ENCODE measurements around the gene TMPRSS3.
A peak's percentile ranks its signal among the peaks of the same experiment; 100 is the strongest.

The TMPRSS3 gene

GRCh38 chr21:42367367-42368165 is 28.3 kb downstream of the TMPRSS3 start:
- no peak for DNase-seq

- no peak for DNase-seq
These were observed 29.4 kb downstream of the TMPRSS3 start, which contains the start of gene TFF1 for GRCh38 chr21:42366292-42367010. TSS of gene TFF1 (minus strand) at chr21:42366535. CDS start at chr21:42366495, 40 bp downstream.

GRCh38 chr21:42365770-42366169 is 30.1 kb downstream of the TMPRSS3 start:
- DNase-seq: no peak

GRCh38 chr21:42364304-42364865 is 31.5 kb downstream of the TMPRSS3 start:
- no peak for DNase-seq

- no peak for DNase-seq
These were observed 32.5 kb downstream of the TMPRSS3 start for GRCh38 chr21:42363312-42363711.

GRCh38 chr21:42362700-42363099 is 33.2 kb downstream of the TMPRSS3 start:
- no peak for DNase-seq

GRCh38 chr21:42362198-42362597 is 33.7 kb downstream of the TMPRSS3 start:
- DNase-seq: no peak

- no peak for DNase-seq
These were observed 34.6 kb downstream of the TMPRSS3 start for GRCh38 chr21:42361286-42361685.

- DNase-seq: no peak
These were observed 35.5 kb downstream of the TMPRSS3 start for GRCh38 chr21:42360317-42360716.

GRCh38 chr21:42358937-42359336 is 36.9 kb downstream of the TMPRSS3 start:
- DNase-seq: no peak

GRCh38 chr21:42358261-42358660 is 37.6 kb downstream of the TMPRSS3 start:
- no peak for DNase-seq

GRCh38 chr21:42357307-42357706 is 38.5 kb downstream of the TMPRSS3 start:
- no peak for DNase-seq

GRCh38 chr21:42356650-42357049 is 39.2 kb downstream of the TMPRSS3 start:
- no peak for DNase-seq

GRCh38 chr21:42356046-42356445 is 39.8 kb downstream of the TMPRSS3 start:
- no peak for DNase-seq

GRCh38 chr21:42353623-42354022 is 42.2 kb downstream of the TMPRSS3 start:
- DNase-seq: no peak

- DNase-seq: peak; percentile 40
These were observed 43.3 kb downstream of the TMPRSS3 start for GRCh38 chr21:42352441-42353095.

- peak; percentile 25 for DNase-seq
These were observed 44.0 kb downstream of the TMPRSS3 start for GRCh38 chr21:42351626-42352440.

GRCh38 chr21:42350927-42351426 is 44.9 kb downstream of the TMPRSS3 start, which contains the start of gene TFF2:
TSS of gene TFF2 (minus strand) at chr21:42350994. CDS start at chr21:42350957, 37 bp downstream.
- peak; percentile 48 for DNase-seq

- peak; percentile 38 for DNase-seq
These were observed 45.4 kb downstream of the TMPRSS3 start for GRCh38 chr21:42350318-42350910.

- DNase-seq: peak; percentile 26
These were observed 46.2 kb downstream of the TMPRSS3 start for GRCh38 chr21:42349420-42350317.
